ENCODE results near the gene IRF4. TPM values are rescaled to one million over a fixed set of nuclear protein-coding genes. Genes with fewer than 3 reads are reported as not detected.

The IRF4 gene
- total RNA-seq, 1 donor from 2014 or later = 0.11 TPM

GRCh38 chr6:445571-446417, 54.2 kb downstream of the IRF4 start:
- DNase-seq (ENCODE audit: low spot score) = no peak
- peaks cover 4% of the 10 kb centered on the region for H3K27me3 Mint-ChIP-seq (ENCODE audit: insufficient read depth, low read depth)
- H3K27ac Mint-ChIP-seq = peak overlapping the region; percentile 60
- H3K4me1 ChIP-seq = peaks cover 5% of the 10 kb centered on the region
- H2AFZ ChIP-seq (replicated peaks) = no peak overlapping the region
- H3K9me3 ChIP-seq (ENCODE audit: low read depth) = no peaks in the 10 kb centered on the region
- TF ChIP-seq EZH2phosphoT487 (IDR thresholded peaks at IDR 0.05) (no peak), EZH2 (IDR thresholded peaks at IDR 0.05) (no peak), CTCF (IDR thresholded peaks at IDR 0.05) (no peak)
- H3K36me3 ChIP-seq = no peaks in the 10 kb centered on the region
- H3F3A ChIP-seq (ENCODE audit: low read depth) = no peaks in the 10 kb centered on the region
- no peaks in the 10 kb centered on the region for H4K20me1 ChIP-seq (ENCODE audit: low read depth)
- no peak overlapping the region for H3K4me2 ChIP-seq
- H3K9ac ChIP-seq = no peak overlapping the region
- H3K36me3 Mint-ChIP-seq = no peaks in the 10 kb centered on the region
- H3K4me3 Mint-ChIP-seq = no peak overlapping the region
- no peaks in the 10 kb centered on the region for H3K79me2 ChIP-seq (ENCODE audit: low read depth)
- no peaks in the 10 kb centered on the region for H3K27me3 ChIP-seq
- peaks cover 4% of the 10 kb centered on the region for H3K4me1 Mint-ChIP-seq
- H3K27ac ChIP-seq = no peak overlapping the region
- H3K9me3 Mint-ChIP-seq = peaks cover 15% of the 10 kb centered on the region
- H3K4me3 ChIP-seq = no peak overlapping the region

GRCh38 chr6:446418-447366, 55.1 kb downstream of the IRF4 start:
- H3K27ac Mint-ChIP-seq = no peak overlapping the region

More at GRCh38 chr6:446418-447366, 55.1 kb downstream of the IRF4 start:
- H3K9me3 ChIP-seq (ENCODE audit: low read depth) = no peaks in the 10 kb centered on the region
- Mint-ChIP-seq H3K4me1 (peaks cover 4% of the 10 kb centered on the region), H3K36me3 (no peaks in the 10 kb centered on the region), H3K9me3 (peaks cover 15% of the 10 kb centered on the region), H3K27me3 (ENCODE audit: insufficient read depth, low read depth) (peaks cover 4% of the 10 kb centered on the region), H3K4me3 (no peak overlapping the region)
- H3F3A ChIP-seq (ENCODE audit: low read depth) = no peaks in the 10 kb centered on the region
- H3K79me2 ChIP-seq (ENCODE audit: low read depth) = no peaks in the 10 kb centered on the region
- no peak overlapping the region for H3K4me2 ChIP-seq
- H3K4me3 ChIP-seq = no peak overlapping the region
- H4K20me1 ChIP-seq (ENCODE audit: low read depth) = no peaks in the 10 kb centered on the region
- no peak for DNase-seq (ENCODE audit: low spot score)
- no peak overlapping the region for H3K27ac ChIP-seq
- H3K27me3 ChIP-seq = no peaks in the 10 kb centered on the region
- H3K36me3 ChIP-seq = no peaks in the 10 kb centered on the region
- no peak overlapping the region for H2AFZ ChIP-seq (replicated peaks)
- H3K9ac ChIP-seq = no peak overlapping the region
- no peak for TF ChIP-seq CTCF (IDR thresholded peaks at IDR 0.05)
- peaks cover 5% of the 10 kb centered on the region for H3K4me1 ChIP-seq
